GM23338 (cell line): Measurements from ENCODE around the gene ROR1. TPM values are rescaled to one million over a fixed set of nuclear protein-coding genes. Genes with fewer than 3 reads are reported as not detected.

ENCODE experiments used
- ATAC-seq: fragments of 200-7000 bp; cut with Tn5 transposase; 3 replicates; pipeline ENCODE4 v1.9.1; 2020
- DNase-seq: peaks from one replicate; pipeline ENCODE4 v3.0.0-alpha.2; 2015; ENCODE audit warnings: low spot score
- H2AFZ ChIP-seq: fragments of 200-600 bp; sonication (generic); 2 replicates; pipeline ENCODE4 v1.8.0; 2016; ENCODE audit warnings: antibody characterized with exemption, mild to moderate bottlenecking, moderate library complexity
- H3F3A ChIP-seq: fragments of 200-600 bp; sonication (generic); replicated peaks from 2 replicates; pipeline ENCODE4 v1.8.0; 2017; ENCODE audit warnings: antibody characterized with exemption, mixed run types, low read depth
- H3K27ac ChIP-seq: fragments of 200-600 bp; sonication (generic); 2 replicates; pipeline ENCODE4 v1.6.1; 2016; ENCODE audit warnings: low read depth
- H3K27me3 ChIP-seq: fragments of 200-600 bp; sonication (generic); 2 replicates; pipeline ENCODE4 v1.8.0; 2016; ENCODE audit warnings: mild to moderate bottlenecking, mixed run types, moderate library complexity; ENCODE audit not compliant: insufficient read depth
- H3K36me3 ChIP-seq: fragments of 200-600 bp; sonication (generic); 2 replicates; pipeline ENCODE4 v1.8.0; 2016; ENCODE audit warnings: mild to moderate bottlenecking; ENCODE audit not compliant: insufficient read depth
- H3K4me1 ChIP-seq: fragments of 200-600 bp; sonication (generic); 2 replicates; pipeline ENCODE4 v1.8.0; 2016; ENCODE audit warnings: mild to moderate bottlenecking, moderate library complexity; ENCODE audit not compliant: insufficient read depth
- H3K4me2 ChIP-seq: fragments of 200-600 bp; sonication (generic); 2 replicates; pipeline ENCODE4 v1.7.1; 2017; ENCODE audit warnings: mixed run types
- H3K4me3 ChIP-seq: fragments of 200-600 bp; sonication (generic); 2 replicates; pipeline ENCODE4 v1.6.1; 2016; ENCODE audit warnings: mixed run types
- H3K79me2 ChIP-seq: fragments of 200-600 bp; sonication (generic); replicated peaks from 2 replicates; pipeline ENCODE4 v1.8.0; 2017; ENCODE audit warnings: mild to moderate bottlenecking; ENCODE audit not compliant: insufficient read depth
- H3K9me2 ChIP-seq: fragments of 200-600 bp; sonication (generic); 2 replicates; pipeline ENCODE4 v1.8.0; 2017; ENCODE audit not compliant: insufficient read depth
- H4K20me1 ChIP-seq: fragments of 200-600 bp; sonication (generic); replicated peaks from 2 replicates; pipeline ENCODE4 v1.8.0; 2017; ENCODE audit warnings: mild to moderate bottlenecking; ENCODE audit not compliant: insufficient read depth
- H3K27ac Mint-ChIP-seq: 2 replicates; pipeline ENCODE4 v1.8.0; 2020; ENCODE audit warnings: inconsistent platforms, mild to moderate bottlenecking, moderate library complexity, mixed read lengths
- H3K27me3 Mint-ChIP-seq: 3 replicates; pipeline ENCODE4 v1.8.0; 2022; ENCODE audit warnings: low read depth, mild to moderate bottlenecking, moderate library complexity, mixed read lengths, inconsistent platforms; ENCODE audit not compliant: insufficient read depth, poor library complexity
- H3K36me3 Mint-ChIP-seq: 3 replicates; pipeline ENCODE4 v1.8.0; 2021; ENCODE audit warnings: low read depth, mild to moderate bottlenecking, inconsistent platforms, moderate library complexity, mixed read lengths
- H3K4me1 Mint-ChIP-seq: 3 replicates; pipeline ENCODE4 v1.8.0; 2020; ENCODE audit warnings: mild to moderate bottlenecking, inconsistent platforms, mixed read lengths
- H3K4me3 Mint-ChIP-seq: 3 replicates; pipeline ENCODE4 v1.8.0; 2021; ENCODE audit warnings: moderate library complexity, mild to moderate bottlenecking, inconsistent platforms, mixed read lengths
- H3K9me3 Mint-ChIP-seq: 3 replicates; pipeline ENCODE4 v1.8.0; 2020; ENCODE audit warnings: moderate library complexity, mild to moderate bottlenecking, inconsistent platforms, mixed read lengths
- CREB1 ChIP-seq: fragments of 250-450 bp; sonication (Bioruptor Pico); IDR thresholded peaks from 2 replicates; pipeline ENCODE4 v1.5.0; 2020; ENCODE audit warnings: low read depth, mild to moderate bottlenecking, moderate library complexity
- CTCF ChIP-seq, 2 experiments: fragments of 200-600 bp in 1 of 2; sonication (generic) in 1 of 2; conservative IDR thresholded peaks; 2 replicates each; pipeline versions ENCODE4 v1.5.1 to v1.6.1; 2016 to 2017; ENCODE audit warnings: antibody characterized with exemption in 2 of 2, low read depth in 2 of 2, mild to moderate bottlenecking in 2 of 2, moderate library complexity in 1 of 2
- ETS1 ChIP-seq: IDR thresholded peaks from 2 replicates; pipeline ENCODE4 v1.6.1; 2016; ENCODE audit warnings: antibody characterized with exemption
- EZH2 ChIP-seq: fragments of 200-600 bp; sonication (generic); IDR thresholded peaks from one replicate; pipeline ENCODE4 v1.8.0; 2017; ENCODE audit warnings: antibody characterized with exemption, mild to moderate bottlenecking, low read depth; ENCODE audit not compliant: unreplicated experiment
- EZH2phosphoT487 ChIP-seq: fragments of 200-600 bp; sonication (generic); IDR thresholded peaks from one replicate; pipeline ENCODE4 v1.8.1; 2018; ENCODE audit warnings: antibody characterized with exemption; ENCODE audit not compliant: unreplicated experiment
- JUNB ChIP-seq: IDR thresholded peaks from one replicate; pipeline ENCODE4 v1.6.1; 2016; ENCODE audit warnings: antibody characterized with exemption; ENCODE audit not compliant: unreplicated experiment
- NANOG ChIP-seq: IDR thresholded peaks from 2 replicates; pipeline ENCODE4 v1.6.1; 2016; ENCODE audit warnings: antibody characterized with exemption, borderline replicate concordance
- POLR2AphosphoS5 ChIP-seq: IDR thresholded peaks from 2 replicates; pipeline ENCODE4 v1.6.1; 2016; ENCODE audit warnings: antibody characterized with exemption, low read depth
- REST ChIP-seq: IDR thresholded peaks from one replicate; pipeline ENCODE4 v1.6.1; 2018; ENCODE audit warnings: antibody characterized with exemption; ENCODE audit not compliant: unreplicated experiment
- STAT1 ChIP-seq: IDR thresholded peaks from one replicate; pipeline ENCODE4 v1.6.1; 2016; ENCODE audit warnings: antibody characterized with exemption; ENCODE audit not compliant: unreplicated experiment
- ZNF114 ChIP-seq: fragments of 250-450 bp; sonication (Bioruptor Pico); IDR thresholded peaks from 2 replicates; pipeline ENCODE4 v1.5.0; 2020; ENCODE audit warnings: mild to moderate bottlenecking, moderate library complexity
- ZNF331 ChIP-seq: fragments of 250-450 bp; sonication (Bioruptor Pico); IDR thresholded peaks from 2 replicates; pipeline ENCODE4 v1.5.0; 2020; ENCODE audit warnings: low read depth, mild to moderate bottlenecking, moderate library complexity
- polyA plus RNA-seq: library from polyadenylated mRNA; unstranded; fragments of >200 nt; fragmentation: Nextera tagmentation; extraction: Ambion mirVana; gene quantifications from 2 replicates; pipeline ENCODE4 v1.2.1, GENCODE V29; 2016
- total RNA-seq: library from RNA; depleted of rRNA; stranded (reverse); fragments of >200 nt; shearing (Covaris generic); gene quantifications from 2 replicates; pipeline ENCODE4 v1.2.3, GENCODE V29; 2014

The ROR1 gene
- total and polyA plus RNA-seq, 2 experiments from 2014 or later, result 59.7 to 96.0 TPM

GRCh38 chr1:64061430-64062104 is 287.8 kb downstream of the ROR1 start:
- TF ChIP-seq STAT1 (no peak), JUNB (no peak), ZNF114 (CRISPR knock-in tag) (no peak), REST (no peak), EZH2phosphoT487 (no peak), NANOG (0 out of 2 replicates have a peak, but pooled peaks have one; percentile 28), CREB1 (CRISPR knock-in tag) (no peak), EZH2 (no peak), ETS1 (no peak), ZNF331 (no peak), CTCF (conservative IDR thresholded peaks at IDR 0.05; ENCODE audit: low read depth in 2 of 2) (peak in 1 of 2 experiments; percentile 15; a peak in 1 of 4 replicates), POLR2AphosphoS5 (no peak)
- Histone ChIP-seq H3K36me3 (no peaks in the 10 kb centered on the region), H4K20me1 (peaks cover 35% of the 10 kb centered on the region), H3K4me2 (peak overlapping the region; percentile 7; the same call in 1 of the 2 replicates), H3K27ac (no peak overlapping the region), H2AFZ (no peak overlapping the region), H3K27me3 (peaks cover 13% of the 10 kb centered on the region), H3F3A (no peaks in the 10 kb centered on the region), H3K4me3 (no peak overlapping the region), H3K79me2 (peaks cover 10% of the 10 kb centered on the region), H3K4me1 (peaks cover 16% of the 10 kb centered on the region), H3K9me2 (peaks cover 3% of the 10 kb centered on the region; the same call in 1 of the 2 replicates)
- Mint-ChIP-seq H3K27ac (no peak overlapping the region), H3K27me3 (peaks cover 2% of the 10 kb centered on the region), H3K36me3 (peaks cover 28% of the 10 kb centered on the region), H3K4me1 (peaks cover 30% of the 10 kb centered on the region), H3K4me3 (no peak overlapping the region), H3K9me3 (no peaks in the 10 kb centered on the region; the same call in 2 of the 3 replicates)
- DNase-seq (peak; percentile 60), ATAC-seq (peak; percentile 95)
